ENCODE results near the gene KMT2D.

The KMT2D gene

DNA sequence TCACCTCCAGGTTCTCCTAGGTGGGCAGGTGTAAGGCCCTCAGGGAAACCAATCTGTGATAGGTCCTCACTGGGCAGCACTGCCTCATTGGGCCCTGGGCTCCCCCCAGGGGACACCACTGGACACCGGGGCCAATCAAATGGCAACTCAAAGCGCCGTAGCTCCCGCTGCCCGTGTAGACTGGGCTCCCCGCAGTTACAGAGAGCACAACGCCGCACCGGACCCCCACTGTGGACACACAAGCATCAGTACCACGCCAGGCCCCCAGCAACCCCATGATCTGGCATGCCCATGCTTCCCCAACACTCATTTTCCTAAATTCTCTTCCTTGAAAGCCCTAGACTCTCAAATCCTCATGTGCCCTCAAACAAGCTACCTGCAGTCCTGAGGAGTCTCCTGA lies 6.1 kb downstream of the KMT2D start:
- TF ChIP-seq, protein P1, sequence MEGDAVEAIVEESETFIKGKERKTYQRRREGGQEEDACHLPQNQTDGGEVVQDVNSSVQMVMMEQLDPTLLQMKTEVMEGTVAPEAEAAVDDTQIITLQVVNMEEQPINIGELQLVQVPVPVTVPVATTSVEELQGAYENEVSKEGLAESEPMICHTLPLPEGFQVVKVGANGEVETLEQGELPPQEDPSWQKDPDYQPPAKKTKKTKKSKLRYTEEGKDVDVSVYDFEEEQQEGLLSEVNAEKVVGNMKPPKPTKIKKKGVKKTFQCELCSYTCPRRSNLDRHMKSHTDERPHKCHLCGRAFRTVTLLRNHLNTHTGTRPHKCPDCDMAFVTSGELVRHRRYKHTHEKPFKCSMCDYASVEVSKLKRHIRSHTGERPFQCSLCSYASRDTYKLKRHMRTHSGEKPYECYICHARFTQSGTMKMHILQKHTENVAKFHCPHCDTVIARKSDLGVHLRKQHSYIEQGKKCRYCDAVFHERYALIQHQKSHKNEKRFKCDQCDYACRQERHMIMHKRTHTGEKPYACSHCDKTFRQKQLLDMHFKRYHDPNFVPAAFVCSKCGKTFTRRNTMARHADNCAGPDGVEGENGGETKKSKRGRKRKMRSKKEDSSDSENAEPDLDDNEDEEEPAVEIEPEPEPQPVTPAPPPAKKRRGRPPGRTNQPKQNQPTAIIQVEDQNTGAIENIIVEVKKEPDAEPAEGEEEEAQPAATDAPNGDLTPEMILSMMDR (IDR thresholded peaks at IDR 0.05; ENCODE audit: low read depth, low read length, missing control alignments), result no peak
- in situ Hi-C loops (cut with HindIII; ENCODE audit: low sequenced_read_pairs), result no loop called here
- no peak overlapping the region for H3K4me3 ChIP-seq (ENCODE audit: low read depth, low read length)
- DNase-seq (ENCODE audit: low read depth), result no peak

DNA sequence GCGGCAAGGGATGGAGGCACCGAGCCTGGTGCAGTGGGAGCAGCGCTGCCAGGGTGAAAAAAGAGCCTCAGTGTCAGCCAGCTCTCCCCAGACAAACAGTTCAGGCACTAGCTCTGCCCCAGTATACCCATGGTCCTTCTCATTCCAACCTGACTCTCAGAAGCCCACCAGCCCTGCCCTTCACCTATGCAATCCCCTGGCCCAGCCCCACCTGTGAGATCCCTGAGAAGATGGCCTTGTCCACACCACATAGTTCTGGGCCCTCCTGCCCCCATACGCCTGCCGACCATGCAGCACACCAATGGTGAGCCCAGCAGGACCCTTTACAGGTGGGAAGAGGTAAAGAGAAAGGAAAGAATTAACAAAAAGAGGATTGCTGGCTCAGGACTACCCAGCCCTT lies 6.5 kb downstream of the KMT2D start:
- no peak for DNase-seq (ENCODE audit: low read depth)
- no peak overlapping the region for H3K4me3 ChIP-seq (ENCODE audit: low read depth, low read length)
- in situ Hi-C loops (cut with HindIII; ENCODE audit: low sequenced_read_pairs), result no loop called here
- TF ChIP-seq, protein P1 (IDR thresholded peaks at IDR 0.05; ENCODE audit: low read depth, low read length, missing control alignments), result no peak

DNA sequence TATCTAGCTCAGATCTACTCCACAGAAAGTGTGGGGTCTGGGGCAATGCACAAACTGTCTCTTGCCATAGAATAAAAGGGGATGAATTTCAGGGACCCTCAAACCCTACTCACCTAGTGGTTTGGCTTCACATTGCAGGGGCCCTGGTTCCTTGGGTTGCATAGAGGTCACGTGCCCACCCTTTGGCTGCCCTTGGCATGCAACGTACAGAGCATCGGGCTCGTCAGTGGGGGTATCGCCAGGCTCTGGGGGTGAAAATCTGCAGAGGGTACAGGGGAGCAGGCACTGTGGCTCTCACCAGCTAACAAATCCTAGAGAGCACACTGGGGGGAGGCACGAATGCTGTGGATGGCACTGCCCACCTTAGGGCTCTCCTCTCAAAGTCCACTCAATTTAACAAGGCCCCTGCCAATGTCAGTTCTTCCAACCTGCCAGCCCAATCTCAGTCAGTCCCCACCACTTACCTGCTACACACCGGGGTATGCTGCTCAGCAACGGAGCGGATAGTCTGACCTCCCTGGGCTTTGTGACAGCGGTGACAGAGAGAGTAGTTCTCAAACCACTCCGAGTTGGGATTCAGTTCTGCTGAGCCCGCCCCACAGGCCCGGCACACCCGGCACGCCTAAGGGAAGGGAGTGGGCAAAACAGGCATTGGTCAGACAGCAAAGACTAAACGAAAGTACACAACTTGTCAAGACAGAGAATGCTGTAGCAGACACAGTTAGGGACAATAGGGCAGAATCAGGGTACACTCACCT lies 8.0 kb downstream of the KMT2D start:
- in situ Hi-C loops (cut with HindIII; ENCODE audit: low sequenced_read_pairs), result no loop called here
- TF ChIP-seq, protein P1 (IDR thresholded peaks at IDR 0.05; ENCODE audit: low read depth, low read length, missing control alignments), result no peak
- H3K4me3 ChIP-seq (ENCODE audit: low read depth, low read length), result no peak overlapping the region
- no peak for DNase-seq (ENCODE audit: low read depth)

DNA sequence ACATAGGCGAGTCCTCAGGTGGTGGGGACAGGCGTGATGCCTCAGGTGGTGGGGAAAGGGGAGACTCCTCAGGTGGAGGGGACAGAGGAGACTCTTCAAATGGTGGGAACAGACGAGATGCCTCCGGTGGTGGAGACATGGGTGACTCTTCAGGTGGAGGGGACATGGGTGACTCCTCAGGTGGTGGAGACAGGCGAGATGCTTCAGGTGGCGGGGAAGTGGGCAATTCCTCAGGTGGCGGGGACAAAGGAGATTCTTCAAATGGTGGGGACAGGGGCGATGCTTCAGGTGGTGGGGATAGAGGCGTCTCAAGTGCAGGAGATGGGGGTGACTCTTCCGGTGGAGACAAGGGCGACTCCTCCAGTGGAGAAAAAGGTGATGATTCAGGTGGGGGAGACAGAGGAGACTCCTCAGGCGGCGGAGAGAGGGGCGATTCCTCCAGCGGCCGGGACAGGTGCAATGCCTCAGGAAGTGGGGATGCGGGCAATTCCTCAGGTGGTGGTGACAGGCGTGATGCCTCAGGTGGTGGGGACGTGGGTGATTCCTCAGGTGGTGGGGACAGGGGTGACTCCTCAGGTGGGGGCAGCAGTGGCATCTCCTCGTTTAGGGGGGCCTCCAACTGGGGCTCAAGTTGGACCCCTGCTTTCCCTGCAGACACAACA lies 8.7 kb downstream of the KMT2D start:
- in situ Hi-C loops (cut with HindIII; ENCODE audit: low sequenced_read_pairs), result no loop called here
- H3K4me3 ChIP-seq (ENCODE audit: low read depth, low read length), result no peak overlapping the region
- TF ChIP-seq, protein P1 (IDR thresholded peaks at IDR 0.05; ENCODE audit: low read depth, low read length, missing control alignments), result no peak
- DNase-seq (ENCODE audit: low read depth), result no peak

DNA sequence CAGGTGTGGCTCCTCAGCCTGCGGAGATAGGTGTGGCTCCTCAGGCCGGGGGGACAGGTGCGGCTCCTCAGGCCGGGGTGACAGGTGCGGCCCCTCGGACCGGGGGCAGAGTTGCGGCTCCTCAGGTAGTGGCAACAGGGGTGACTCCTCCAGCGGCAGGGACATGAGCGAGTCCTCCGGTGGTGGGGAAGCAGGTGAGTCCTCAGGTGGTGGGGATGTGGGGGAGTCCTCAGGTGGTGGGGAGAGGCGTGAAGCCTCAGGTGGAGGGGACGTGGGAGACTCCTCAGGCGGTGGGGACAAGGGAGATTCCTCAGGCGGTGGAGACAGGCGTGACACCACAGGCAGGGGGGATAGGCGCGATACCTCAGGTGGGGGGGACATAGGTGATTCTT lies 9.2 kb downstream of the KMT2D start:
- TF ChIP-seq, protein P1 (IDR thresholded peaks at IDR 0.05; ENCODE audit: low read depth, low read length, missing control alignments), result no peak
- no peak overlapping the region for H3K4me3 ChIP-seq (ENCODE audit: low read depth, low read length)
- DNase-seq (ENCODE audit: low read depth), result no peak
- in situ Hi-C loops (cut with HindIII; ENCODE audit: low sequenced_read_pairs), result no loop called here

DNA sequence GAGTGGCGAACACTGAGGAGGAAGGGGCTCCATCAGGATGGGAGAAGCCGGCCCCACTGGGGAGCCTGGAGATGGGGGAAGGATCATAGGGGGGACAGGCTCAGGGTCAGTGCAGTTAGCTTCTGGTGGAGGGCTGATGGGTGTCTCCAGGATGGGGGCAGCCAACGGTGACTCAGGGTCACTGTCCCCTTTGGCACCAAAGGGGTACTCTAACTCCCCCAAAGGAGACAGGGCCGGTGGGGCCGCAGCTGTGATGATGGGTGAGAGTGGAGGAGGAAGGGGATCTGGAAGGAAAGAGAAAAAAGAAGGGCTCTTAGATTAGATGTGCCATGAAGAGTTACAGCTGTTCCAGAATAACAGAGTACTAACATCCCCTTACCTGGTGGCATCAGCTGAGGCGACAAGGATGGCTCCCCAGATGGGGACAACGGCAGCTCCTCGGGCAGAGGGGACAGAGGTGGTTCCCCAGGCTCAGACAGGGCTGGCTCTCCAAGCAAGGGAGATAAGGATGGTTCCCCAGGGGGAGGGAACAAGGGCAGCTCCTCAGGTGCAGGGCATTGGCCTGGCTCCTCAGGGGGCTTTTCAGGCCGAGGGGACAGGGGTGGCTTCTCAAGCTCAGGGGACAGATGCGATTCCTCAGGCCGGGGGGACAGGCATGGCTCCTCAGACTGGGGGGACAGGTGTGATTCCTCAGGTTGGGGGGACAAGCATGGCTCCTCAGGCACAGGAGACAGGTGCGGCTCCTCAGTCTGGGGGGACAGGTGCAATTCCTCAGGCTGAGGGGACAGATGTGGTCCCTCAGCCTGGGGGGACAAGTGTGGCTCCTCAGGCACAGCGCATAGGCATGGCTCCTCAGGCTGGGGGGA lies 9.9 kb downstream of the KMT2D start:
- in situ Hi-C loops (cut with HindIII; ENCODE audit: low sequenced_read_pairs), result no loop called here
- no peak for DNase-seq (ENCODE audit: low read depth)
- TF ChIP-seq, protein P1 (IDR thresholded peaks at IDR 0.05; ENCODE audit: low read depth, low read length, missing control alignments), result no peak
- no peak overlapping the region for H3K4me3 ChIP-seq (ENCODE audit: low read depth, low read length)

All from astrocyte of the cerebellum (primary cell).